ENCODE measurements around the gene RRN3.
"Not testable (repeated sequence)": the region's sequence is repeated elsewhere in the genome, so short reads cannot be mapped to it uniquely, and the experiment has no call there.

Gene RRN3

DNA sequence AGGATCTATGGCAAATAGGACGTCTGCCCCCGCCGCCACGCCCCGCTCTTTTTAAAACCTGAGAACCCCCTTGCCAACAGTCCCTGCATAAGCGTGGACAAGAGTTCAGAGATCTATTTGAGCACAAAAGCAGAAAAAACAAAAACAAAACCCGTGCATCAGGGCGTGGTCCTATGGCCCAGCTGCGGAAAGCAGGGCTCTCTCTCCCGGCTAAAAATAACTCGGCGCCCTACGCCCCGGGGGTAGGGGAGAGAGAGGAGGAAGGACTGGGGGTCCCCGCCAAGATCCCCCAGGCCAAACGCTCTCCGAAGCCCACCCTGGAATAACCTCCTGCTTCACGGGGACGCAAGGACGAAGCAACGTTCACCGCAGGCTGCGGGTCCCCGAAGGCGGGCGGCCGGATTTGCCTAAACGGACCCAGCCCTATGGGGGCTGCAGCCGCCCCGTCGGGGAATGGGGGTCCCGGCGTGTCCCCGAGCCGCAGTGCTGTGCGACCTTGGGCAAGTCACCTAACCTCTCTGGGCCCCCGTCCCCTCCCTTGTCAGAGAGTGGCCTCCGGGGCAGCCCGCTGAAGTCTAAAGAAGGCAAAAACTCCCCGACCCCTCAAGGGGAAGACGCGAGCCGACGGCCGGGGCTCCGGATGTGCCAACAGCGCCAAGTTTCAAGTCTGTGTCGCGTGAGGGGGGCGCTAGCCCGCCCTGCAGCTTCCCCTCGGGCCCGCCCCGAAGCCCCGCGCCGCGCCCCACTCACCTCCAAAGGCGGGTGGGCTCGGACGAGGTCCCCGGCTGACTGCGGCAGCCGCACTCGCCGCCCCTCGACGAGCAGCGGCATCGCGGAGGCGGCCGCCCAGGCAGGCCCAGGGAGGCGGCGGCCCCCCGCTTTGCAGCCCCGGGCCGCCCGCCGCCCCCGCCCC lies 38.7 kb downstream of the RRN3 start:
- DNase-seq, result peak in 11 of 42 donors; percentile 11 to 66 (median 30)
- intact Hi-C loops (cut with DNase I), result no loop called here

DNA sequence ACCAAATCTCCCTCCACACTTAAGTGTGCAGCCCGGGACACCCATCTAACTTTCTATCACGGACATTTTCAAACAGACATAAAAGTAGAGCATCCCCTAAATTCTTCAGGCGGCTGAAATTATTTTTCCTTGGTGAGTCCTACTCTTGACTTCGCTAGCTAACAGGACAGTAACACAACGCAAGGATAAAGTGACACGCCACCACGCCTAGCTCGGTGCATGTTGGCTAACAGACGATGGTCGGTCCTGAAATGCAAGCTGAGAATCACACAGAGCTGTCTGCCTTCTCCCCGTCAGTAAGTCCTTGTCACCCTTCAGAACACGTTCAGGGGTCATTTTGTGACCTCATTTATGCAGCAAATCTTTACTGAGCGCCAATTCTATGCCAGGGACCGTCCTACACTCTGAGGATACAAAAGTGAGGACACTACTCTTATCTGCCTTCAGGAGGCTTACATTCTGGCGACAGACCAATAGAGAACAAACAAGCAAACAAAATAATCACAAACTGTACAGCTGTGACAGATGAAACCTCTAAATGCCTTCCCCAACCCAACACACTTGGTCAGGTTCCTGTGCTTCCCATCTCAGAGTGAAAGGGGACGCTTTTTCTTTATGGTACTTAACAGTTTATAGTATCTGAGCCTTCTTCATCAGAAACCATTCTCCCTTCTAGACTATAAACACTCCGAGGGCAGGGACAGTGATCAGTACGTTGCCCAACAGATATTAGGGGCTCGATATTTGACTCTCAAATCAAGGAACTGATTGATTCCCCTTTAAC lies 39.5 kb downstream of the RRN3 start:
- intact Hi-C loops (cut with DNase I), result no loop called here
- no peak for DNase-seq

DNA sequence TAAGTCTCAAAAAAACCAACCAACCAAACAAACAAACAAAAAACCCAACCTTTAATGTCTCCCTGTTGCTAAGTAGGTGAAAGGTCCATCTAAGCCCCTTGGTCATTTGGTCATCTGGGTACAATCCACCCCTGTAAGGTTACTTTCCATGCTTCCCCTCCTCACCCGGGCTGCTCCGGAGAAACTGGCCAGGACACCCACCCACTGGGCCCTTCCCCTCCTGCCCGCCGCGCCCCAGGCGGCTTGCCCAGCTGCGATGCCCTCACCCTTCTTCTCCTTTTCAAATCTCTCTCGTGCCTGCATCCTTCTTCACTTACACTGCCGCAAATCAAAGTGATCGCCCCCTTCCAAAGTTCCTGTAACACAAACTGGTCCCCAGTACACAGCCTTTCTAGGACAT lies 40.2 kb downstream of the RRN3 start:
- no peak for DNase-seq
- intact Hi-C loops (cut with DNase I), result no loop called here

DNA sequence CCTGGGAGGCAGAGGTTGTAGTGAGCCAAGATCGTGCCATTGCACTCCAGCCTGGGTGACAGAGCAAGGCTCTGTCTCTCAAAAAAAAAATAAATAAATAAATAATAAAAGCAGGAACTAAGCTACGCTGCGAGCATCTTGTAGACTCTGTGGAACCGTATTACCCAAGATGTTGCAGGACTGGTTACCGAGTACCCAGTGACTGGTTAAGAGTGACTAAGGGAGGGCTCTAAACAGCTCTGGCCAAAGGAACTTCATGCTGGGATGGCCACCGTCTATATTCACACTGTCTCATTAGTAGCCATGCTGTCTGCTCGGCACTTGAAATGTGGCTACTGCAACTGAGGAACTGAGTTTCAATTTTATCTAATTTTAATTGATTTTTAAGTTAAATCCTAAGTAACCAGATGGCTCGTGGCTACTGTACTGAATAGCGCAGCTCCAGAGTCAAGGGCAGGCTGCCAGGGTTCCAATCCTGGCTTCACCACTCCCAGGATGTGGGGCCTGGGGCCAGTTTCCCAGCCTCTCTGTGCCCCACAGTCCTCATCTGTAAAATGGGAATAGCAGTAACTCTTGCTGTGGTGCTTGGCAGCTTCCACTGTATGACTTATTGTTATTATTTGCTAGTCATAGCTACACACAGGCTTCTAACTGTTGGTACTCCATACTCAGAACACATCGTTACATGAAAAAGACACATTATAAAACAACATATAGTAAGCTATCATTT lies 41.2 kb downstream of the RRN3 start:
- intact Hi-C loops (cut with DNase I), result no loop called here
- peak in 1 of 42 donors; percentile 40 for DNase-seq

DNA sequence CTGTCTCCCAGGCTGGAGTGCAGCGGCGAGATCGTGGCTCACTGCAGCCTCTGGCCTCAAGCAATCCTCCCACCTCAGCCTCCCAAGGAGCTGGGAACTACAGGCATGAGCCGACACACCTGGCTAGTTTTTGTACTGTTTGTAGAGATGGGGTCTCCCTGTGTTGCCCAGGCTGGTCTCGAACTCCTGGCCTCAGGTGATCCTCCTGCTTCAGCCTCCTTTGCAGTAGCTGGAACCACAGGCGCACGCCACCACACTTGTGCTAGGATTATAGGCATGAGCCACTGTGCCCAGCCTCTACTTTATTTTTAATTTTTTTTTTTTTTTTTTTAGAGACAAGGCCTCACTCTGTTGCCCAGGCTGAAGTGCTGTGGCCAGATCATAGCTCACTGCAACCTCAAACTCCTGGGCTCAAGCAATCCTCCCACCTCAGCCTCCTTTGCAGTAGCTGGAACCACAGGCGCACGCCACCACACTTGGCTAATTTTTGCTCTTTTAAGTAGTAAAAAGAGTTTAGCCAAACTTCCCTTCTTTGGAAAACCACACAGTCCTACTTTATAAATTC lies 42.6 kb downstream of the RRN3 start:
- no peak for DNase-seq
- intact Hi-C loops (cut with DNase I), result no loop called here

DNA sequence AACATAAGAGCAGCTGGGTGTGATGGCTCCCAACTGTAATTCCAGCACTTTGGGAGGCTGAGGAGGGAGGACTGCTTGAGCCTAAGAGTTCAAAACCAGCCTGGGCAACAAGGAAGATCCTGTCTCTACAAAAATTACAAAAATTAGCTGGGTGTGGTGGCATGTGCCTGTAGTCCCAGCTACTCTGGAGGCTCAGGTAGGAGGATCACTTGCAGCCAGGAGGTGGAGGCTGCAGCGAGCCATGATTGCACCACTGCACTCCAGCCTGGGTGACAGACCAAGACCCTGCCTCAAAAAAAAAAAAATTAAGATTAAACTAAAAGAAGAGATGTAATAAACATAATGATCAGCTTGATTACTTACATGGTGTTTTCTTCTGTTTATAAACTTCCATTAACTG lies 43.6 kb downstream of the RRN3 start:
- peak in 1 of 42 donors; percentile 18 for DNase-seq
- intact Hi-C loops (cut with DNase I), result not testable (repeated sequence)

DNA sequence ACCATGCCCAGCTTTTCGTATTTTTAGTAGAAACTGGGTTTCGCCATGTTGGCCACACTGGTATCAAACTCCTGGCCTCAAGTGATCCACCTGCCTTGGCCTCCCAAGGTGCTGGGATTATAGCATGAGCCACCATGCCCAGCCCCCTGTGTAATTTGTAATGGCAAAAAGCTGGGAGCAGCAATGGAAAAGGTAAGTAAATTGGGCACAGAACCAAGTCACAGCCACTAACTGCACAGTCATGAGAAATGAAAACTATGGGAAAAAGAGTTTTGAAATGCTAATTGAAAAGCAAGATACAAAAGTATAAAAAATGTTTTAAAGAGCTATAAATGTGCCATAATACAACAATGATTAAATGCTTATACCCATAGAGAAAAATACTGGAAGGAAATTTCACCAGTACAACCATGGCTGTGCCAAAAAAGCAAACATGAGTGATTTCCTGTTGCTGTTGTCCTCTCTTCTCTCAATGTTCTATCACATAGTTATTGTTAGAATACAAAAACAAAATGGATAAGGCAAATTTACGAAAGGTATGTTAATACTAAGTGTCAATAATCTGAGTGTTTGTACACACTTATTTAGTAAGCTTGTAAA lies 44.4 kb downstream of the RRN3 start:
- DNase-seq, result no peak
- intact Hi-C loops (cut with DNase I), result no loop called here

DNA sequence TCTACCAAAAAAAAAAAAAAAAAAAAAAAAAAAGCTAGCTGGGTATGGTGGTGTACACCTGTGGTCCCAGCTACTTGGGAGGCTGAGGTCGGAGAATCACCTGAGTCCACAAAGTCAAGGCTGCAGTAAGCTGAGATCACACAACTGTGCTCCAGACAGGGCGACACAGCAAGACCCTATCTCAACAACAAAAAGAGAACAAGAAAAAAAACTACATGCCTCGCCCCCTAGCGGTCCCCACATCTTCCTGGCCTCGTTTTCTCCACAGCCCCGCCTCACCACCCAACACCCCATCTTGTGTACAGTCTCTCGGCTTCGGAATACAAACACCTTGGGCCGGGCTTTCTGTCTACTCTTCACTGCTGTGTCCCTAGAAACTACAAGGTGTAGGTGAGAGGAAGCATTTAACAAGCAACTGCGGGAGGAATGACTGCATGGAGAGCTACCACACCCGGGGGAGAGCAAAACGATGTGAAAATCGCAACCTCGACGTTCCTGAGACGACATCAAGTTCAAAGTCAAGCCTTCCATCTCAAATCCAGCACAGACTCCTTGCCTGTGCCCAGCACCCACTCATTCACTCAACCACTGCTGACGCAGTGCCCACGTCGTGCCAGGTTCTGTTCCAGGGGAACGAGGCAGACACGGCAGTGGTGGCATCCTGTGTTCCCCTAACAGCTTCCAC lies 47.2 kb downstream of the RRN3 start:
- intact Hi-C loops (cut with DNase I), result no loop called here
- peak in 2 of 42 donors; percentile 29 to 33 for DNase-seq

DNA sequence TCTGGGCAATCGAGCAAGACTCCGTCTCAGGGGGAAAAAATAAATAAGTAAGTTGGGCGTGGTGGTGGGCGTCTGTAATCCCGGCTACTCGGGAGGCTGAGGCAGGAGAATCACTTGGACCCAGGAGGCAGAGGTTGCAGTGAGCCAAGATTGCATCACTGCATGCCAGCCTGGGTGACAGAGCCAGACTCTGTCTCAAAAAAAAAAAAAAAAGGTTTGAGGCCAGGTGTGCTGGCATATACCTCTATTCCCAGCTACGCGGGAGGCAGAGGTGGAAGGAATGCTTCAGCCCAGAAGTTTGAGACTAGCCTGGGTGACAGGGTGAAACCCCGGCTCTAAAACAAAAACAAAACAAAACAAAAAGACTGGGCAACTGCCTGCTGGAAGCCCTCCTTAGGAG lies 48.8 kb downstream of the RRN3 start:
- intact Hi-C loops (cut with DNase I), result not testable (repeated sequence)
- DNase-seq, result peak in 1 of 42 donors; percentile 22

DNA sequence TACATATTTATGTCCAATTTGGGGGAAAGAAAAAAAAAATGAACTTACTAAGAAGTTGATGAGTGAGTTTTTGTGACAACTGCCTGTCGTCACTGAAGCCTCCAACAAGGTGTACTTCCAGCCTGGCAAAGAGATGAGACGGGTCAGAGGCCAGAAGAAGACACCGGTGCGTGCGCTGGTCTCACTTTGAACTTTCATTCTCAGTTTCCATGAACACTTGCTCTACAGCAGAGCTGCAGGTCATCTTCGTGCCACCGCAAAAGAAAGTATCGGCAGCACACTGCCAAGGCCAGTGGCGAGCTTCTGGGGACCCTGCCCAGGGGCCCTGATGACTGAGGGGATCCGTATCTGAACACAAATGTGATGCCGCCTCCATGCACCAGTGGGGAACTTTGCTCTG lies 49.8 kb downstream of the RRN3 start:
- intact Hi-C loops (cut with DNase I), result no loop called here
- no peak for DNase-seq

DNA sequence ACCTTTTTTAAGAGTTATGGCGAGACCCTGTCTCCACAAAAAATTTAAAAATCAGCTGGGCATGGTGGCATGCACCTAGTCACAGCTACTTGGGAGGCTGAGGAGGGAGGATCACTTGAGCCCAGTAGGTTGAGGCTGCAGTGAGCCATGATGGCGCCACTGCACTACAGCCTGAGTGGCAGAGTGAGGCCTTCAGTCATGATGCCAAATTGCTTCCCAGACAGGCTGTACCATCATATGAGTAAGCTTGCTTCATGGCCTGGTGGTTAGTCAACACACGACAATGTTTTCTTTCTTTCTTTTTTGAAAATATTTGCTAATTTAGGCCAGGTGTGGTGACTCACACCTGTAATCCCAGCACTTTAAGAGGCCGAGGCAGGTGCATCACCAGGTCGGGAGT lies 50.7 kb downstream of the RRN3 start:
- DNase-seq, result no peak
- intact Hi-C loops (cut with DNase I), result no loop called here

DNA sequence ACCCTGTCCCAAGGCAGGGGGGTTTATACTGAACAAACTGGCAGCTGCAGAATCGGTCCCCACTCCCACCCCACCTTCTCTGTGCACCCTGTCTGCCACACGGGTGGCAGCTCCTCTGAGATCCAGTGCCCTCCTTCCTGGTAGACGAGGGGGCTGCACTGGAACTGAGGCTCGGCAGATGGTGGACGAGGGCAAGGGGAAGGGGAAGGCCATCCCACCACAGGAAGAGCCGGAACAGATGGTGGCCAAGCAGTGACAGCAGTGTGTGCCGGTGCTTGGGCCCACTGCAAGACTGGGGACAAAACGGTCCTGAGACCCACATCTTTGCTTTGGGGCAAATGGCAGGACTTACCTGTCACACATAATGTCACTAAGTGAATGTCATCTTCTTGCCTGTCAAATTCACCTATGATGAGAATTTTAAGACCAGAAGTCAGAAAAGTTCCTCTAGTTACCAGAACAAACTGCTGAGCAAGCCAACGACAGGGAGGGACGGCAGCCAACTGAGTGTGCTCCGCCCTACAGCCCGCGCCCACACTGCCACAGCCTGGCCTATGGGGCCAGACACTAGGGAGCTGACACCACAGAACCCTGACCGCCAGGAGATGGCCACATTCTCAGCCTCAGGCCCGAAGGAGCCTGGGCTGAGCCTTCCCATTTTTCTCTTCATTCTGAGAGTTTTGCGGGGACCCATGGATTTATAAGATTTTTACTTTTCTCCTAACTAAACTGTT lies 52.6 kb downstream of the RRN3 start:
- intact Hi-C loops (cut with DNase I), result no loop called here
- DNase-seq, result peak in 41 of 42 donors; percentile 36 to 80 (median 62)

DNA sequence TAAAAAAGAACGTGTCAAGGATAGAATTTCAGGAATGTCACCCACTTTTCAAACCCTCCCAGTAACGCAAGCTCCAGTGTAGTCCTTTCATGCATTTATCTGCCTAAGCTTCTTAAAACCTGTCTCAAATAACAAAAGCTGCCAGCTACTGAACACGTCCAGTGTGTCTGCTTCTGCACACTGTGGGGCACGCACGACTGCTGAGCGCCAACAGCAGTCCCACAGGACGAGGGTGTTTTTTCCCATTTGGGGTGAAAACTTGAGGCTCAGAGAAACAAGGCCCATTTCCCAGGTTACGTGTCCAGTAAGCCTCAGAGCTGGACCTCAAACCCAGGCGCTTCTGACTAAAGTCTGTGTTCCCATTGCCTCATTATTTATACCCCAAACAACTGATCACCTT lies 55.4 kb downstream of the RRN3 start:
- intact Hi-C loops (cut with DNase I), result no loop called here

DNA sequence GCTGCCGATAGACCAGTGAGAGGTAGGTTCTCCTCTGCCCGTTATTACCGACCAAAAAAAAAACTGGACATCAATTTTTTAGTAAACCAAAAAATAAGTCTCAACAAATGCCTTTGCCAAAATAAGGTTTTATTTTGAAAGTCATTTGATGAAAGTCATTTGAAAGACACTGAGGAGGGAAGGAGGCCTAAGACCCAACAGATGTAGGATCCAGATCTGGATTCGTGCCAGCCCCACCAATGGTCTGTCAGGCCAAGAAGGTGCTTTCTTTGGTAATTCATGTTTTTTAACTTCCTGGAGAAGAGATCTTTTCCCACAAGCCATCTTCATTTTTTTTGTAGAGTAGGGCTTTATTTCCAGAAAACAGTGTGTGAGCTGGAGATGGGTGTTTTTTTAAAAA lies 56.3 kb downstream of the RRN3 start:
- intact Hi-C loops (cut with DNase I), result no loop called here
- DNase-seq, result no peak

More for the DNA sequence above, 55.4 kb downstream of the RRN3 start:
- DNase-seq, result no peak

DNA sequence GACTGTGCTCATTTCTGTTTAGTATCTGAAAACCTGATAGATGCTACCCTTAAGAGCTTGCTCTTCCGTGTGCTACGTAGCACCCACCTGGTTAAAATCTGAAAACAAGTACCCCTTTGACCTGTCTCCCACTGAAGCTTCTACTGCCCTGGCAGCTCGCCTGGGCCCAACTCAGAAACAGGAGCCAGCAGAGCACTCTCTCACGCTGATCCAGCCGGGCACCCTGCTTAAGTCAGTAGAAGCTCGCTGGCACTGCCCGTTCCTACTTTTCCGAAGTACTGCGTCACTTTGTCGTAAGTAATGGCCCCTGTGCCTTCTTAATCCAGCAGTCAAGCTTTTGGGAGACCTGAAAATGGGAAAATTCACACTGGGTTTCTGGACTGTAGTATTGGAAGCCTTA lies 57.1 kb downstream of the RRN3 start:
- DNase-seq, result peak in 3 of 42 donors; percentile 36 to 40 (median 37)

DNA sequence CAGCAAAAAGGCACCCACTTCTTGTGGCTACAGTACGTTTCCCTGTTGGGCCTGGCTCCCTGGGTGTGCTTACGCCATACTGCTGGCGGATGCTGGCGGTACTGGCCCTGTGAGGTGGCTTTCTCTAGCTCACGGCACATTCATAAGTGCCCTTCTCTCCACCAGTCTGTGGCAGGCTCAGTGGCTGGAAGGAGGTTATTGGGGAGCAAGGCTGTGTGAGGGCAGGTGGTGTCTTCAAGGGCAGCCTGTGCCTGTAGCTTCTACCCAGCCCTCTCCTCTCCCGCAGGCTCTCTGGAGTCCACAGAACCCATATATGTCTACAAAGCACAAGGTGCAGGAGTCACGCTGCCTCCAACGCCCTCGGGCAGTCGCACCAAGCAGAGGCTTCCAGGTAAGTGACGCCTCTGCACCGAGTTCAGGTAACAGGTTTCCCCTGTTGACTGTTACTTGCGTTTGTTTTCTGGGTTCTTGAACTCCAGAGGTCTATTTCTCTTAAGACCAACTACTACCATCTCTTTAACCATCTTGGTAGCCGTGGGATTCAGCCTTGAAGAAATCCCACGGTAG lies 58.8 kb downstream of the RRN3 start:
- DNase-seq, result peak in 2 of 42 donors; percentile 7 to 16
- intact Hi-C loops (cut with DNase I), result no loop called here

More for the DNA sequence above, 57.1 kb downstream of the RRN3 start:
- intact Hi-C loops (cut with DNase I), result no loop called here

Data from head of caudate nucleus (tissue), 42 donors.